Measurements from ENCODE around the gene CDC25A.

CDC25A gene

DNA sequence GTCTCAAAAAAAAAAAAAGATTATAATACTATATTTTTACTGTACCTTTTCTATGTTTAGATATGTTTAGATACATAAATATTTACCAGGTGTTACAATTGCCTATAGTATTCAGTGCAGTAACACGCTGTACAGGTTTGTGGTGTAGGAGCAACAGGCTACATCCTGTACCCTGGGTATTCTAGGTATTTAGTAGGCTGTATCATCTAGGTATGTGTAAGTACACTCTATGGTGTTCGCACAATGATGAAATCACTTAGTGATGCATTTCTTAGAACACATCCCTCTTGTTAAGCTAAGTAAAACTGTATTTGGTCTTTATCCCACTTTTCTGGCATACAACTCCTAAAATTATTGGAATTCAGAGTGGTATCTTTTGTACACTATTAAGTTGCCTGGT, 77.8 kb downstream of the CDC25A start:
- no peaks in the 10 kb centered on the region for H3K79me2 ChIP-seq (ENCODE audit: control insufficient read depth, insufficient read depth, low read length, unreplicated experiment)
- no peak overlapping the region for H3K27ac ChIP-seq (ENCODE audit: low read depth, low read length)
- no peaks in the 10 kb centered on the region for H3K27me3 ChIP-seq (ENCODE audit: insufficient read depth, low read length)
- H3K4me1 ChIP-seq (ENCODE audit: control insufficient read depth, insufficient read depth, low read length, unreplicated experiment), result peaks cover 5% of the 10 kb centered on the region
- H3K36me3 ChIP-seq (ENCODE audit: insufficient read depth, low read length), result no peaks in the 10 kb centered on the region
- H3K4me3 ChIP-seq (ENCODE audit: low read depth, low read length), result no peak overlapping the region
- H2AFZ ChIP-seq (ENCODE audit: low read length, unreplicated experiment), result no peak overlapping the region

- Histone ChIP-seq H3K36me3 (ENCODE audit: insufficient read depth, low read length) (no peaks in the 10 kb centered on the region), H3K27me3 (ENCODE audit: insufficient read depth, low read length) (no peaks in the 10 kb centered on the region), H3K27ac (ENCODE audit: low read depth, low read length) (no peak overlapping the region), H3K4me1 (ENCODE audit: control insufficient read depth, insufficient read depth, low read length, unreplicated experiment) (no peaks in the 10 kb centered on the region), H2AFZ (ENCODE audit: low read length, unreplicated experiment) (no peak overlapping the region), H3K79me2 (ENCODE audit: control insufficient read depth, insufficient read depth, low read length, unreplicated experiment) (no peaks in the 10 kb centered on the region), H3K4me3 (ENCODE audit: low read depth, low read length) (no peak overlapping the region)
Observed at GRCh38 chr3:48107227-48107626, 81.0 kb downstream of the CDC25A start.
